ENCODE results near the gene S100B. TPM values are rescaled to one million over a fixed set of nuclear protein-coding genes. Genes with fewer than 3 reads are reported as not detected.
A peak's percentile ranks its signal among the peaks of the same experiment; 100 is the strongest.

Gene S100B
- total and polyA plus RNA-seq, 7 experiments from 2014 or later, result 0.27 to 7.0 (median 0.97) TPM

- H3K9me3 ChIP-seq (ENCODE audit: control insufficient read depth in 2 of 3, low read length in 3 of 3), result peaks cover 0 to 7% (median 0%) of the 10 kb centered on the region in 3 experiments
- H3K27me3 Mint-ChIP-seq, result no peaks in the 10 kb centered on the region
- peaks cover 11 to 78% (median 65%) of the 10 kb centered on the region in 7 donors for H3K4me1 Mint-ChIP-seq
- peak overlapping the region in 6 of 9 donors; percentile 9 to 80 (median 55) for H3K27ac Mint-ChIP-seq
- ChIA-PET POLR2A (interaction anchor here (0.8 to 1.2 kb wide), 3 partner anchors 13 to 64 kb away, joined by 3 read pairs; no protein-coding TSS in a partner anchor), CTCF (no interaction called here)
- peaks cover 0 to 20% (median 7%) of the 10 kb centered on the region in 11 donors for H3K9me3 Mint-ChIP-seq
- no peak overlapping the region for H3K4me3 Mint-ChIP-seq
- no peak overlapping the region for H3K4me3 ChIP-seq (ENCODE audit: low read length)
- no peak for ATAC-seq
- intact Hi-C loops (cut with micrococcal nuclease), result no loop called here
- H3K27me3 ChIP-seq (ENCODE audit: control insufficient read depth in 2 of 2, insufficient read depth in 2 of 2, low read length in 2 of 2), result no peaks in the 10 kb centered on the region
- H3K27ac ChIP-seq (ENCODE audit: low read depth, low read length), result no peak overlapping the region
- peaks cover 23 to 75% (median 68%) of the 10 kb centered on the region in 5 donors for H3K36me3 Mint-ChIP-seq
- DNase-seq, result no peak
- H3K4me1 ChIP-seq (ENCODE audit: control insufficient read depth in 2 of 2, insufficient read depth in 2 of 2, low read length in 2 of 2), result peaks cover 0 to 18% of the 10 kb centered on the region in 2 donors
- H3K36me3 ChIP-seq (ENCODE audit: control insufficient read depth in 2 of 3, insufficient read depth in 3 of 3, low read length in 3 of 3), result peaks cover 14 to 62% (median 21%) of the 10 kb centered on the region in 3 experiments
Observed at GRCh38 chr21:46570119-46570518, 34.8 kb downstream of the S100B start.

GRCh38 chr21:46569081-46569480, 35.8 kb downstream of the S100B start:
- POLR2A ChIA-PET, result interaction anchor here (0.7 to 1.6 kb wide), 4 partner anchors 9 to 67 kb away, joined by 3 to 5 read pairs (median 4); no protein-coding TSS in a partner anchor
- peak overlapping the region in 6 of 9 donors; percentile 14 to 96 (median 52) for H3K27ac Mint-ChIP-seq
- peaks cover 18 to 72% (median 24%) of the 10 kb centered on the region in 3 experiments for H3K36me3 ChIP-seq (ENCODE audit: control insufficient read depth in 2 of 3, insufficient read depth in 3 of 3, low read length in 3 of 3)

GRCh38 chr21:46568562-46568961, 36.3 kb downstream of the S100B start:
- Mint-ChIP-seq H3K27ac (peak overlapping the region in 6 of 9 donors; percentile 25 to 96 (median 82)), H3K4me1 (peaks cover 10 to 78% (median 62%) of the 10 kb centered on the region in 7 donors), H3K9me3 (peaks cover 0 to 16% (median 4%) of the 10 kb centered on the region in 11 donors), H3K36me3 (peaks cover 26 to 86% (median 67%) of the 10 kb centered on the region in 5 donors), H3K4me3 (peak overlapping the region in 2 of 10 donors; percentile 18 to 71), H3K27me3 (no peaks in the 10 kb centered on the region)
- Histone ChIP-seq H3K36me3 (ENCODE audit: control insufficient read depth in 2 of 3, insufficient read depth in 3 of 3, low read length in 3 of 3) (peaks cover 23 to 77% (median 24%) of the 10 kb centered on the region in 3 experiments), H3K27me3 (ENCODE audit: control insufficient read depth in 2 of 2, insufficient read depth in 2 of 2, low read length in 2 of 2) (no peaks in the 10 kb centered on the region), H3K27ac (ENCODE audit: low read depth, low read length) (no peak overlapping the region), H3K4me1 (ENCODE audit: control insufficient read depth in 2 of 2, insufficient read depth in 2 of 2, low read length in 2 of 2) (peaks cover 0 to 17% of the 10 kb centered on the region in 2 donors), H3K9me3 (ENCODE audit: control insufficient read depth in 2 of 3, low read length in 3 of 3) (peaks cover 0 to 7% (median 0%) of the 10 kb centered on the region in 3 experiments), H3K4me3 (ENCODE audit: low read length) (no peak overlapping the region)
- ChIA-PET POLR2A (interaction anchor here (1.0 to 1.6 kb wide), 3 partner anchors 8 to 68 kb away, joined by 3 to 5 read pairs (median 4); no protein-coding TSS in a partner anchor), CTCF (no interaction called here)
- intact Hi-C loops (cut with micrococcal nuclease), result loop anchor here in 1 of 2 donors (5.0 kb wide), 1 partner anchor 39 kb away; the partner anchor contains the start of gene S100B
- DNase-seq (no peak), ATAC-seq (no peak)

More at GRCh38 chr21:46569081-46569480, 35.8 kb downstream of the S100B start:
- CTCF ChIA-PET, result no interaction called here
- Histone ChIP-seq H3K4me1 (ENCODE audit: control insufficient read depth in 2 of 2, insufficient read depth in 2 of 2, low read length in 2 of 2) (peaks cover 0 to 17% of the 10 kb centered on the region in 2 donors), H3K4me3 (ENCODE audit: low read length) (no peak overlapping the region), H3K27me3 (ENCODE audit: control insufficient read depth in 2 of 2, insufficient read depth in 2 of 2, low read length in 2 of 2) (no peaks in the 10 kb centered on the region), H3K27ac (ENCODE audit: low read depth, low read length) (no peak overlapping the region), H3K9me3 (ENCODE audit: control insufficient read depth in 2 of 3, low read length in 3 of 3) (peaks cover 0 to 7% (median 0%) of the 10 kb centered on the region in 3 experiments)
- H3K9me3 Mint-ChIP-seq, result peaks cover 0 to 20% (median 7%) of the 10 kb centered on the region in 11 donors
- H3K4me3 Mint-ChIP-seq, result peak overlapping the region in 1 of 10 donors; percentile 71
- peaks cover 26 to 86% (median 68%) of the 10 kb centered on the region in 5 donors for H3K36me3 Mint-ChIP-seq
- no peak for DNase-seq
- intact Hi-C loops (cut with micrococcal nuclease), result loop anchor here in 1 of 2 donors (5.0 kb wide), 1 partner anchor 38 kb away; the partner anchor contains the start of gene S100B
- no peak for ATAC-seq
- H3K27me3 Mint-ChIP-seq, result no peaks in the 10 kb centered on the region
- H3K4me1 Mint-ChIP-seq, result peaks cover 10 to 78% (median 61%) of the 10 kb centered on the region in 7 donors

- Histone ChIP-seq H3K36me3 (ENCODE audit: control insufficient read depth in 2 of 3, insufficient read depth in 3 of 3, low read length in 3 of 3) (peaks cover 15 to 80% (median 28%) of the 10 kb centered on the region in 3 experiments), H3K4me1 (ENCODE audit: control insufficient read depth in 2 of 2, insufficient read depth in 2 of 2, low read length in 2 of 2) (peaks cover 0 to 30% of the 10 kb centered on the region in 2 donors), H3K9me3 (ENCODE audit: control insufficient read depth in 2 of 3, low read length in 3 of 3) (no peaks in the 10 kb centered on the region), H3K27me3 (ENCODE audit: control insufficient read depth in 2 of 2, insufficient read depth in 2 of 2, low read length in 2 of 2) (no peaks in the 10 kb centered on the region), H3K4me3 (ENCODE audit: low read length) (no peak overlapping the region), H3K27ac (ENCODE audit: low read depth, low read length) (peak overlapping the region; percentile 5)
- Mint-ChIP-seq H3K4me1 (peaks cover 15 to 90% (median 74%) of the 10 kb centered on the region in 7 donors), H3K27ac (peak overlapping the region in 8 of 9 donors; percentile 56 to 96 (median 84)), H3K27me3 (no peaks in the 10 kb centered on the region), H3K4me3 (peak overlapping the region in 9 of 10 donors; percentile 44 to 71 (median 53)), H3K9me3 (peaks cover 0 to 6% (median 2%) of the 10 kb centered on the region in 11 donors), H3K36me3 (peaks cover 32 to 89% (median 67%) of the 10 kb centered on the region in 5 donors)
- intact Hi-C loops (cut with micrococcal nuclease), result loop anchor here in 1 of 2 donors (5.0 kb wide), 1 partner anchor 40 kb away; the partner anchor contains the start of gene S100B
- DNase-seq (no peak), ATAC-seq (no peak)
- POLR2A ChIA-PET, result interaction anchor here (1.0 to 2.1 kb wide), 7 partner anchors 9 to 70 kb away, joined by 3 to 11 read pairs (median 4); partner anchors contain the start of genes PRMT2 and S100B
- CTCF ChIA-PET, result interaction anchor here (0.7 to 0.9 kb wide), 2 partner anchors 55 to 59 kb away, joined by 3 read pairs; no protein-coding TSS in a partner anchor
Observed at GRCh38 chr21:46567348-46567747, 37.5 kb downstream of the S100B start.

GRCh38 chr21:46564391-46564790, 40.5 kb downstream of the S100B start:
- peak overlapping the region in 1 of 10 donors; percentile 10 for H3K4me3 Mint-ChIP-seq
- H3K27me3 ChIP-seq (ENCODE audit: control insufficient read depth in 2 of 2, insufficient read depth in 2 of 2, low read length in 2 of 2), result no peaks in the 10 kb centered on the region
- H3K4me1 Mint-ChIP-seq, result peaks cover 40 to 98% (median 89%) of the 10 kb centered on the region in 7 donors
- peaks cover 31 to 85% (median 64%) of the 10 kb centered on the region in 5 donors for H3K36me3 Mint-ChIP-seq
- no peak for ATAC-seq
- H3K27ac Mint-ChIP-seq, result peak overlapping the region in 6 of 9 donors; percentile 82 to 99 (median 94)
- peaks cover 14 to 72% (median 21%) of the 10 kb centered on the region in 3 experiments for H3K36me3 ChIP-seq (ENCODE audit: control insufficient read depth in 2 of 3, insufficient read depth in 3 of 3, low read length in 3 of 3)
- peaks cover 20 to 59% of the 10 kb centered on the region in 2 donors for H3K4me1 ChIP-seq (ENCODE audit: control insufficient read depth in 2 of 2, insufficient read depth in 2 of 2, low read length in 2 of 2)
- POLR2A ChIA-PET, result interaction anchor here (1.0 to 10.3 kb wide), 3 partner anchors 33 to 71 kb away, joined by 4 to 219 read pairs (median 6); partner anchors contain the start of gene PRMT2
- no peak overlapping the region for H3K4me3 ChIP-seq (ENCODE audit: low read length)
- no peak for DNase-seq
- H3K9me3 ChIP-seq (ENCODE audit: control insufficient read depth in 2 of 3, low read length in 3 of 3), result no peaks in the 10 kb centered on the region
- H3K27me3 Mint-ChIP-seq, result no peaks in the 10 kb centered on the region
- no peak overlapping the region for H3K27ac ChIP-seq (ENCODE audit: low read depth, low read length)
- CTCF ChIA-PET, result no interaction called here
- peaks cover 0 to 5% (median 0%) of the 10 kb centered on the region in 11 donors for H3K9me3 Mint-ChIP-seq
- intact Hi-C loops (cut with micrococcal nuclease), result no loop called here

- Mint-ChIP-seq H3K36me3 (peaks cover 31 to 81% (median 60%) of the 10 kb centered on the region in 5 donors), H3K27ac (peak overlapping the region in 8 of 9 donors; percentile 95 to 99 (median 98)), H3K4me1 (peaks cover 44 to 97% (median 89%) of the 10 kb centered on the region in 7 donors), H3K27me3 (no peaks in the 10 kb centered on the region), H3K9me3 (peaks cover 0 to 5% (median 0%) of the 10 kb centered on the region in 11 donors), H3K4me3 (peak overlapping the region in 7 of 10 donors; percentile 2 to 90 (median 53))
- ChIA-PET CTCF (interaction anchor here (1.0 to 1.8 kb wide), 2 partner anchors 10 to 76 kb away, joined by 3 to 5 read pairs; no protein-coding TSS in a partner anchor), POLR2A (interaction anchor here (0.7 to 10.3 kb wide), 4 partner anchors 11 to 73 kb away, joined by 3 to 219 read pairs (median 23); partner anchors contain the start of gene PRMT2)
- ATAC-seq (no peak), DNase-seq (no peak)
- peak overlapping the region; percentile 49 for H3K27ac ChIP-seq (ENCODE audit: low read depth, low read length)
- no peaks in the 10 kb centered on the region for H3K9me3 ChIP-seq (ENCODE audit: control insufficient read depth in 2 of 3, low read length in 3 of 3)
- peaks cover 14 to 64% (median 18%) of the 10 kb centered on the region in 3 experiments for H3K36me3 ChIP-seq (ENCODE audit: control insufficient read depth in 2 of 3, insufficient read depth in 3 of 3, low read length in 3 of 3)
- H3K4me3 ChIP-seq (ENCODE audit: low read length), result no peak overlapping the region
- H3K4me1 ChIP-seq (ENCODE audit: control insufficient read depth in 2 of 2, insufficient read depth in 2 of 2, low read length in 2 of 2), result peaks cover 33 to 72% of the 10 kb centered on the region in 2 donors
- intact Hi-C loops (cut with micrococcal nuclease), result no loop called here
- H3K27me3 ChIP-seq (ENCODE audit: control insufficient read depth in 2 of 2, insufficient read depth in 2 of 2, low read length in 2 of 2), result no peaks in the 10 kb centered on the region
Observed at GRCh38 chr21:46562964-46563607, 41.8 kb downstream of the S100B start.

Data from naive thymus-derived CD4-positive, alpha-beta T cell (primary cell).